Suprapubic skin (tissue), 4 donors: ENCODE measurements around the gene ZBTB17.

Source experiments
- CTCF ChIP-seq, 2 donors: fragments of 200-600 bp in 1 of 2; fragments of 450-650 bp in 1 of 2; sonication (generic) in 1 of 2; IDR thresholded peaks; one replicate each; pipeline ENCODE4 v1.5.1; 2016 to 2019; ENCODE audit warnings: antibody characterized with exemption in 2 of 2, mild to moderate bottlenecking in 1 of 2, moderate library complexity in 1 of 2
- EP300 ChIP-seq: sonication (generic); formaldehyde crosslinking; IDR thresholded peaks from one replicate; pipeline ENCODE4 v1.6.1; 2017; ENCODE audit warnings: antibody characterized with exemption
- POLR2A ChIP-seq, 2 donors: fragments of 450-650 bp; IDR thresholded peaks; one replicate each; pipeline ENCODE4 v1.6.1; 2017; ENCODE audit warnings: antibody characterized with exemption in 2 of 2, mild to moderate bottlenecking in 2 of 2, moderate library complexity in 2 of 2
- POLR2AphosphoS5 ChIP-seq, 3 donors: sonication (generic); formaldehyde crosslinking; IDR thresholded peaks; one replicate each; pipeline ENCODE4 v1.6.1; 2017; ENCODE audit warnings: antibody characterized with exemption in 3 of 3

- TF ChIP-seq POLR2A (IDR thresholded peaks at IDR 0.05): no peak
- no peak for TF ChIP-seq EP300
- TF ChIP-seq CTCF (IDR thresholded peaks at IDR 0.05): no peak
- TF ChIP-seq POLR2AphosphoS5 (IDR thresholded peaks at IDR 0.05): no peak
These were observed 44.4 kb upstream of the ZBTB17 start for GRCh38 chr1:16020325-16020724.
